Measurements from ENCODE around the gene USP20.

Gene USP20

DNA sequence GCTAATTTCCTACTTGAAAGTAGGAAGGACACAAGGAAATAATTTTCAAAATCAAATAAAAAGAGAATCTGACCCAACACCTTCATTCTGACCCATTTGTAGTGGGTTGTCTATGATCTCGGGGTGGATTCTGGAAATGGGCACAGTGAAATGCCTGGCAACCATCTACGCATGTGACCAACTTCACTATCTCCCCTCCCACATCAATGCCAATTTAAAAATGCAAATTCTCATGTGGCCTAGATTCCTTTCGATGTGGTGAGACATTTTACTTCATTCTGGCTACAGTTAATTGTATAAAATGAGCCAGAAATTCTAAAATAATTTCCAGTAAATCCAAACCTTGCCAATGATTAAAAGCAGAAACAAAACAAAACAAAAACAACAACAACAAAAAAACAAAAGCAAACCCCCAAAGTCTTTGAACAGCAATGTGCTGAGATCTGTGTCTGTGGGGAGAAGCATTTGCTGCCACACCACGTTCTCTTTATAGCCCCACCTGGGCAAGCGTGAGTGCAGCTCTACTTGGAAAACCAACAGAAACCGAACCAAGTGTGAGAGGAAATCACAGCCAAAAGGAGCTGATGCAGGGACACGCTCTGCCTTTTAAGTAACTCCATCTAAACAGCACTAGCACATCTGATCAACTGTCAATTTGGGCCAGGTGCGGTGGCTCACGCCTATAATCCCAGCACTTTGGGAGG, 59.0 kb downstream of the USP20 start:
- DNase-seq, result peak; percentile 36

DNA sequence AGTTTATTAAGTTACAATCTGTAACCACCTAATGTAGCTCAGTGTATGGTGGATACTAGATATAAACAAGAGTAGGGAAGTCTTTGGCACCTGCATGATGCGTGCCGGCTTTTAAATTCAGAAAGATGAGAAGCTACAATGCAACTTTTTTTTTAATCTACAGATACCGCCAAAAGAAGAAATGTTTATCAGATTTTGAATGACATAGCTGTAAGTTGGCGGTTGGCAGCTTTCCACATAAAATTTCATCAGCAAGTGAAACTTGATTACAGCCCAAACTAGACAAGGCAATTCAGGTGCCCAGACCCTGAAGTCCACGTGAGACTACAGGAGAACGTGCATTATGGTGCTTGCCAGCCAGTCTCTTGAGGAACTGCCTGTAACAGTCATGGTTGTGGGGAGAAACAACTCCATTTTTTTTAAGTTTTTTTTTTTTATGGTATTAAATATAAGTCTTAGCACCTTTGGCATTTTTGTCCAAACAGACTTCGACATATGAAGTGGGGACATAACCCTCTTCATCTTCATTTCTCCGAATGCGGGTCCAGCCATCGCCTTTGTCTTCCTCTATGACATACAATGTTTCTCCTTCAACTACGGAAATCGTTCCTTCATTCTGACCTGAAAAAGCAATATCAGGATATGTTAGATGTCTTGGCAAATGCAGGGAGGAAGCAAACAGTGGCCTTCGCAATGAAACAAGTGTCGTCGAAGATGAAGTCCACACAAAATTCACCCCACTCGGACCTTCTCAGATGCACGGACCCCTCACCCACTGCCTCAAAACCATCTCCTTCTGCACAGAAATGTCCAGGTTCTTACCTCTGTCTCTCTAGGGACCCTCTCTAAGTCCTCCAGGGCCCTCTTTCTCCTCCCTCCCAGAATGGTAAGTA, 60.4 kb downstream of the USP20 start:
- DNase-seq, result peak; percentile 58

- DNase-seq, result no peak
Observed at GRCh38 chr9:129897263-129897662, 62.0 kb downstream of the USP20 start.

- no peak for DNase-seq
Observed at GRCh38 chr9:129898185-129898584, 62.9 kb downstream of the USP20 start.

DNA sequence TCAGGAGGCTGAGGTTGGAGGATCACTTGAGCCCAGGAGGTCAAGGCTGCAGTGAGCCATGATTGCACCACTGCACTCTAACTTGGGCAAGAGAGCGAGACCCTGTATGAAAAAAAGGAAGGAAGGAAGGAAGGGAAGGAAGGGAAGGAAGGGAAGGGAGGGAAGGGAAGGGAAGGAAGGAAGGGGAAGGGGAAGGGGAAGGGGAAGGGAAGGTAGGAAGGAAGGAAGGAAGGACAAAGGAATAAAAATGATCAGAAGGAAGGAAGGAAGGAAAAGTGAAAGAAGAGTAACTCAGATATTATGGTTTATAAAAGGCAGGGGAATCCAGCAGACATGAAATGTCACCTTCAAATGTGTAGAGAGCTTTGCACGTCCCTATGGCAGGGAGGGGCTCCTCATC, 64.4 kb downstream of the USP20 start:
- no peak for DNase-seq

GRCh38 chr9:129900263-129901027, 65.2 kb downstream of the USP20 start:
- no peak for DNase-seq

- no peak for DNase-seq
Observed at GRCh38 chr9:129901993-129902739, 66.9 kb downstream of the USP20 start.

DNA sequence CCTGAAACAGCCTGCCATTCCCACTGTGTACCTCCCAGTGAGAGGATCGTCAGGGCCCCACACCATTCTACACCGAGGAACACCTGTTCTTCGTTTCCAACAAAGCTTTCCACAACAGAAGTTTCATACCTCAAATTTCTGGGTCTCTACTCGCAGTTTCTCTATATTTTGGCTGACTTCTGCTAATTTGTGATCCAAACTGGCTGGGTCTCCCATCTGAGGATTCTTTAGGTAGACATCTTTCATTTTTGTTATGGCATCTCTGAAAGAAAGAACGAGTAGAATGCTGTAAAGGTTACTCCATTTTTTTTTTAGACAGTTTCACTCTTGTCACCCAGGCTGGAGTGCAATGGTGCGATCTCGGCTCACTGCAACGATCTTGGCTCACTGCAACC, 67.5 kb downstream of the USP20 start:
- DNase-seq, result no peak

DNA sequence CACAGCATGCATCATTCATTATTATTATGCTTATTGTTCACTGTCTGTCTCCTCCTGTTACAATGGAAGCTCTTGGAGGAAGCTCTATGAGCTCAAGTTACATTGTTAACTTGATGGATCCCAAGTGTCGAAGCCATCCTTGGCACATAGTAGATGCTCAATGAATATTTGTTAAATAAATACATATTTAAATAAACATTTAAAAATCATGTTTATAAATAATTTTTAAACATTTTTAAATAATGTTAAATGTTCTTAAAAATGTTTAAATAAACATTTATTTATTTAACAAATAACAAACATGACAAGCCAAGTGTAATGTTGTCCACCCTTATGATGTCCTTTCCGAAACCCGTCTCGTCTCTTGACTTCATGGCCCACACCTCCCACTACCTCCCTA, 69.5 kb downstream of the USP20 start:
- no peak for DNase-seq

DNA sequence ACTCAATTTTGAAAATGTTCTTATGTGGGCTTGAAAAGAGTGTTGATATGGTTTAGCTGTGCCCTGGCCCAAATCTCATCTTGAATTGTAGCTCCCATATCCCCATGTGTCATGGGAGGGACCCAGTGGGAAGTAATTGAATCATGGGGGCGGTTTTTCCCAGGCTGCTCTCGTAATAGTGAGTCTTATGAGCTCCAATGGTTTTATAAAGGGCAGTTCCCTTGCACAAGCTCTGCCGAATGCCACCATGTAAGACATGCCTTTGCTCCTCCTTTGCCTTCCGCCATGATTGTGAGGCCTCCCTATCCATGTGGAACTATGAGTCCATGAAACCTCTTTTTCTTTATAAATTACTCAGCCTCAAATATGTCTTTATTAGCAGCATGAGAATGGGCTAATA, 71.0 kb downstream of the USP20 start:
- no peak for DNase-seq

DNA sequence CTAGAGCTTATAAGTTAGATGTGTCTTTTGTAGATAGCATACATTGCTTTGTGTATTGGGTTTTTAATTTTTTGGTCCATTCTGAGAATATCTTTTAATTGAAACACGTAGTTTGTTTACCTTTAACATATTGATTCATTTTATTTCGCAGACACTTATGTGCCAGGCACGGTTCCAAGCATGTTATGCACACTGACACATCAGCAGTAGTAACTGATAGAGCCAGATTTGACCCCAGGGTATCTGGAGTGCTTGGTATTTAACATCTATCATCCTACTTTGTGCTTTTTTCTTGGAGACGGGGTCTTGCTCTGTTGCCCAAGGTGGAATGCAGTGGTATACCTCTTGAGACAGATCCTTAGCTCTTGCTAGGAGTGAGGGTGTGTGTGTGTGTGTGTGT, 71.9 kb downstream of the USP20 start:
- no peak for DNase-seq

DNA sequence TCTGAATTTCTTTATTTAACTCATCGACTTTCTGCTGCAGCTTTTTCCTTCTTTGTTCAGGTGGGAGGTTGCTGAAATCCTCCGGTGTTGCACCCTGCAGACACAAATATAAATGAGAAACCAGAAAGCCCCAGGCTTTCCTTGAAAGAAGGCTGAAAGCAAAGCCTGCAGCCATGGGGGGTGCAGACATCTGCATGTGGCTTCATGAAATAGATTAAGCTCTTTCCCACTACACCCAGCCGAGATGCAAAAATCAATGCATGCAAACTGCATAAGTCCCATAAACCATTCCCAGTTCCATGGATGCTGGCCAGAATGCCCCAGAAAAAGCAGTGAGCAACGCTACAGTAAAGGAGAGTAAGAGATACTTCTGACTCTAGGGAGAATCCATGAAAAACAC, 73.6 kb downstream of the USP20 start:
- DNase-seq, result no peak

DNA sequence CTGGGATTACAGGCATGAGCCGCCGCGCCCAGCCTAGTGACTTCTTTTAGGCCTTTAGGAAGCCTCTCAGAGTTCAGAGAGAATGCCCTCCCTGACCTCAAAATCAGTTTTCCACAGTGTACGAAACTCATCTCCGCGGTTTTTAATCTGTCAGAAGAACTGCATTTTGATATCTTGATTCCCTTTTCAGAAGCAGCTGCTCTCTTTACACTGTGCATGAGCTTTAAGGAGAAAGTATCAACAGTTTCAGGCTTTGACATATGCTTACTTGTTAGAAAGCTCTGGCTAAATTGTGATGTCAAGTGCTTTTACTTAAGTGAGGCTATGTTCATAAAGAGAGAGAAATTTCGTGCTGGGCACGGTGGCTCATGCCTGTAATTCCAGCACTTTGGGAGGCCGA, 74.6 kb downstream of the USP20 start:
- no peak for DNase-seq

DNA sequence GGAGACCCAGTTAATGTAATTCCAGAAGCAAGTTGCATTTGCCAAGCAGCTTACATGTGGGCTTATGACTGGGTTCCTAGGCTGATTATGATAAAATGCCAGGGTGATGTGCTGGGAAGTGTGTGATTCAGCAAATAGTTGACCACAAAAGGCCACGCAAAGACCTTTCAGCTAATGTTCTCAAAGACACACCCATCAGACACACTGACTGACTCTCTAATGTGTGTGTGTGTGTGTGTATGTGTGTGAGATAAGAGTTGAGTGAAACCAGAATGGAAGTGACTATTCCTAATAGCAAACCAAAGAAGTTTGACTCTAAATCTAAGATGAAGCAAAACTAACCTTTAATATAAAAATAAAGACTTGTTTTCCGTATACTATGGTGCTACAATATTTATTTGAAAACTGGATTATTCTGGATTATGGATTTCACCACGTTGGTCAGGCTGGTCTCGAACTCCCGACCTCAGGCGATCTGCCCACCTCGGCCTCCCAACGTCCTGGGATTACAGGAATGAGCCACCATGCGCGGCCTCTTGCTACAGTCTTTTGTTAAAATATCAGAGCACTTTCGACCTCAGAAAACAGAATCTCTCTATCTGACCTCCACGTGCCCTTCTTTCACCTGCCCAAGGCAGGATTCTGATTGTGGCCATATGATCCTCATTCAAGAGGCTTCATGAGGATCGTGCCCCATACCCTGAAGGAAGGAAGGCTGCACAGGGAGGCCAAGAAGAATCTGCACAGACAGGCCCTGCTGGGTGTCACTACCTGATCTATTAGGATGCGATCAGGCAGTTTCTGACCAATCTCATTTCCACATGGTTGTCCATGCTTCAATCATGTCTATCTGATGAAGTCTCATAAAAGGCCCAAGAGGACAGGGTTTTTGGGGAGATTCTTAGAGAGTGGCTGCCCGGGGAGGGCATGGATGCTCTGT, 75.6 kb downstream of the USP20 start:
- DNase-seq, result no peak

DNA sequence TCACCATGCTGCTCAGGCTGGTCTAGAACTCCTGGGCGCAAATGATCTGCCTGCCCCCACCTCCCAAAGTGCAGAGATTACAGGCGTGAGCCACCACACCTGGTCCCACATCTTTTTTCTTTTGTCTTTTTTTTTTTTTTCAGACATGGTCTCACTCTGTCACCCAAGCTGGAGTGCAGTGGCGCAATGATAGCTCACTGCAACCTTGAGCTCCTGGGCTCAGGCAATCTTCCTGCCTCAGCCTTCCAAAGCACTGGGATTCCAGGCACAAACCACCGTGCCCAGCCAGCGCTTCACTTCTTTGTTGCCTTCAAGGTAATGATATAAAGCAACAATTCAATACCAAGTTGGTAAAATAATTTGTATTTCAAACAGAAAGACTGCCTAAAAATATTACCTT, 78.8 kb downstream of the USP20 start:
- no peak for DNase-seq

DNA sequence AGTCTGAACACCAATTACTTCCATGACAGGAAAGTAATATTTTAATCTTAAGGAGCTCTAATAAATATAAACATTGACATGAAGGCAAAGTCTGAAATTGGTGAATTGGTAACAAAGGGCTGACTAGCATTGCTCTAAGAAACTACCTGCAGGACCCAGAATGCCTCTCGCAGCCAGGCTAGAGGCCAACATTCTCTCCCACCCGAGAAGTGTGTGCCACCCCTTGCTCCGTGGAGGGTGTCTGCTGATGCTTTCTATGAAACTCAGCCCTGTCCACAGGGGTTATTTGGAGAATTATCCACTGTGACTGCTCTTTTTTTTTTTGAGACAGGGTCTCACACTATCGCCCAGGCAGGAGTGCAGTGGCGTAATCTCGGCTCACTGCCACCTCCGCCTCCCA, 81.4 kb downstream of the USP20 start:
- no peak for DNase-seq

DNA sequence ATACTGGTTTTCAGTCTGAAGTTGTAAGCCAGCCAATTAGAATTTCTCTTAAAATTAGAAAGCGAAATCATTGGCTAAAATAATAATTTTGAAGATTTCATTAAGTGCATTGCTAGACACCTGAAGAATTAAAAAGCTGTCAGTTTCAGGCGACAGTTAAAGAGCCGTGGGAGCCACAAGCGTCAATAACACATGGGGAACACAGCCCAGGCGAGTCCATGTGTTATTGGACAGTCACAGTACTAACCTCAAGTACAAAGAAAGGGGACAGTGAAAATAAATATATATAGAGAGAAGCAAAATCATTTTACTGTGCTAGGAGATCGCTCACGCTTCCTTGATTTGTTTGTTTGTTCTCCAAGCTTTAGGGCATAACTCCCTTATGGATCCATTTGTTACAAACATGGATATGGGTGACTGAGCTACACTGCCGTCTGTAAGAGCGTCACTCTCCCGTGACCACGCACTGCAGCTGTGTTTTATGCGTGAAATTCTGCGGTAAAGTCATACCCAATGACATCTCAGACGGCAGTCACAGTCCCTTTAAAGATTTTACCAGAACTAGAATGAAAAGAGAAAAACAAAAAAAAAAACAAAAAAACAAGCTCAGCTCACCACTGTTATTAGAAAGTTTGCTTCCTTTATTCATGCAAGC, 83.2 kb downstream of the USP20 start:
- no peak for DNase-seq

DNA sequence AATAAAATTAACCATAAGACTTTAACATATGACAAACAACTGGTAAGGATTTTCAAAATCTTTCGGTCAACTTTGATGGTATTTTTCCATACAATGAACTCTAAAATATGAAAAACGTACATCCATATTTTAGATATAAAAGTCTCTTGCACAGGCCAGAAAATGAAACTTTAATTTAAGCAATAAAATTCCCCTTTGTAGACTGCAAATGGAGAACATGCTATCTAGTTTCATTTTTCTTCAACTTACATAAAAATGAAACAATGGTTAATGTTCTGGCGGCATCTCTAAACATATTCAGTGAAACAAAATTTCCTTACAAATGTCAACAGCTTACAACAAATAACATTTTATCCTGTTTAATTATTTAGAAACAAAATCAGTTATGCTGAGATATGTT, 84.0 kb downstream of the USP20 start:
- no peak for DNase-seq

- DNase-seq, result no peak
Observed at GRCh38 chr9:129919841-129920240, 84.6 kb downstream of the USP20 start.

GRCh38 chr9:129921905-129922304, 86.6 kb downstream of the USP20 start:
- no peak for DNase-seq

GRCh38 chr9:129923589-129923988, 88.3 kb downstream of the USP20 start:
- no peak for DNase-seq
